Right atrium auricular region (tissue), 2 donors: Measurements from ENCODE around the gene PGAP3. TPM values are rescaled to one million over a fixed set of nuclear protein-coding genes. Genes with fewer than 3 reads are reported as not detected.

Experiments
- DNase-seq: peaks from one replicate; pipeline ENCODE4 v3.0.0-alpha.2; 2019; ENCODE audit warnings: low spot score
- H3K27ac ChIP-seq, 2 donors: fragments of 200-600 bp; sonication (generic); 1 replicate in 1 of 2; 2 replicates in 1 of 2; pipeline ENCODE4 v1.5.1; 2016 to 2019
- H3K27me3 ChIP-seq, 2 donors: fragments of 200-600 bp; sonication (generic); one replicate each; pipeline versions ENCODE4 v1.5.1 to v1.6.0; 2017 to 2019
- H3K36me3 ChIP-seq: fragments of 200-600 bp; sonication (generic); one replicate; pipeline ENCODE4 v1.5.1; 2016
- H3K4me1 ChIP-seq, 2 donors: fragments of 200-600 bp; sonication (generic); one replicate each; pipeline versions ENCODE4 v1.5.1 to v1.6.0; 2017 to 2019
- H3K4me3 ChIP-seq, 2 donors: fragments of 200-600 bp; sonication (generic); 1 replicate in 1 of 2; 2 replicates in 1 of 2; pipeline ENCODE4 v1.5.1; 2017 to 2019; ENCODE audit warnings: mild to moderate bottlenecking in 1 of 2, moderate library complexity in 1 of 2
- H3K9me3 ChIP-seq, 2 donors: fragments of 200-600 bp; sonication (generic); one replicate each; pipeline ENCODE4 v1.5.1; 2019
- total RNA-seq, 2 donors: library from RNA; depleted of rRNA; stranded (reverse); fragments of >200 nt; gene quantifications; one replicate each; pipeline ENCODE4 v1.1.0, GENCODE V29; 2016
- TF ChIP-seq, protein P1 (sequence below), 2 donors: fragments of 200-600 bp; sonication (generic); IDR thresholded peaks; one replicate each; pipeline ENCODE4 v1.5.1; 2019; ENCODE audit warnings: antibody characterized with exemption in 2 of 2

Gene PGAP3
- total RNA-seq, 2 donors from 2014 or later: 14.0 to 21.6 TPM

GRCh38 chr17:39664581-39665561 is 23.0 kb downstream of the PGAP3 start, which contains the start of gene TCAP:
TCAP (plus strand) TSS chr17:39665349; CDS start chr17:39665360, 11 bp downstream.
- TF ChIP-seq, protein P1, sequence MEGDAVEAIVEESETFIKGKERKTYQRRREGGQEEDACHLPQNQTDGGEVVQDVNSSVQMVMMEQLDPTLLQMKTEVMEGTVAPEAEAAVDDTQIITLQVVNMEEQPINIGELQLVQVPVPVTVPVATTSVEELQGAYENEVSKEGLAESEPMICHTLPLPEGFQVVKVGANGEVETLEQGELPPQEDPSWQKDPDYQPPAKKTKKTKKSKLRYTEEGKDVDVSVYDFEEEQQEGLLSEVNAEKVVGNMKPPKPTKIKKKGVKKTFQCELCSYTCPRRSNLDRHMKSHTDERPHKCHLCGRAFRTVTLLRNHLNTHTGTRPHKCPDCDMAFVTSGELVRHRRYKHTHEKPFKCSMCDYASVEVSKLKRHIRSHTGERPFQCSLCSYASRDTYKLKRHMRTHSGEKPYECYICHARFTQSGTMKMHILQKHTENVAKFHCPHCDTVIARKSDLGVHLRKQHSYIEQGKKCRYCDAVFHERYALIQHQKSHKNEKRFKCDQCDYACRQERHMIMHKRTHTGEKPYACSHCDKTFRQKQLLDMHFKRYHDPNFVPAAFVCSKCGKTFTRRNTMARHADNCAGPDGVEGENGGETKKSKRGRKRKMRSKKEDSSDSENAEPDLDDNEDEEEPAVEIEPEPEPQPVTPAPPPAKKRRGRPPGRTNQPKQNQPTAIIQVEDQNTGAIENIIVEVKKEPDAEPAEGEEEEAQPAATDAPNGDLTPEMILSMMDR (IDR thresholded peaks at IDR 0.05): no peak
- no peak for DNase-seq
- Histone ChIP-seq H3K9me3 (no peaks in the 10 kb centered on the region), H3K4me1 (peaks cover 0 to 87% of the 10 kb centered on the region in 2 donors), H3K36me3 (peaks cover 18% of the 10 kb centered on the region), H3K4me3 (peak within 1 kb of the TSS; percentile 57 to 64), H3K27me3 (no peaks in the 10 kb centered on the region), H3K27ac (peak within 1 kb of the TSS; percentile 89 to 96)

DNA sequence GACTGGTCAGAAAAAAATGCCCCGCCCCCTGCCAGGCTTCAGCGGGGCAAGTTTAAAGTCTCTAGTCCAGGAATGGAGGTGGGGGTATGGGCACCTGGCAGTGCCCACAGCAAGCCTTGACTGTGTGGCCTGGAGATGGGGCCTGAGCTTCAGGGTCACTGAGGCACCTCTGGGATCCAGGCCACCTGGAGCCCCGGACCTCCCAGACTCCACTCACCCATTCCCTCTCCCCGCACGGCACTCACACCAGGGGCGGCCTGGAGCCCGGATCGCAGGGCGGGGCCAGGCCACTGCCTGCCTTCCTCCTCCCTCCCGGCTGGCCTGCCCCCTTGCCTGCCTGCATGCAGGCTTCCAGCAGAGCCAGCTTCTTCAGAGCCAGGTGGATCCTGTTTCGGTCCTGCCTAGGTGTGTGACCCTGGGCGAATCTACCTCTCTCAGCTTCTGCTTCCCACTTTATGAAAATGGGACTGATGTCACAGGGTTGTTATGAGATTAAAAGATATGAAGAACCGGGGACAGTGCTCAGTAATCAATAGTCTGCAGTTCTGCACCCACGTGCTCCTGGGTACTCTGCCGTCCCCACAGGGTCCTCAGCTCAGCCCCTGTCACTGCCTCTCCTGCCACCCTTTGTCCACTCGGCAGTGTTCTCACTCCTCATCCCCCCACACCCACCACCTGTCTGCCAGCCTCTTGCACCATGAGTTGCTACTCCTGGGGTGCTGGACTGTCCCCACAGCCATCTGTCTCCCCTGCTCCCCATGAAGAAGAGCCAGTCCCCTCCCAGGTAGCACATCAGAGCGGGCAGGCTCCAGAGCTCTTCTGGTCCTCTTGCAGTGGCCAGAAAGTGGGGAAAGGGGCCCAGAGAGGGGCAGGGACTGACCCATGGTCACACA is 23.9 kb downstream of the PGAP3 start:
- TF ChIP-seq, protein P1 (IDR thresholded peaks at IDR 0.05): no peak
- DNase-seq: no peak
- H3K9me3 ChIP-seq: no peaks in the 10 kb centered on the region
- peaks cover 0 to 87% of the 10 kb centered on the region in 2 donors for H3K4me1 ChIP-seq
- H3K27me3 ChIP-seq: no peaks in the 10 kb centered on the region
- H3K27ac ChIP-seq: peak overlapping the region; percentile 89 to 96
- H3K4me3 ChIP-seq: peak overlapping the region; percentile 57 to 64
- peaks cover 18% of the 10 kb centered on the region for H3K36me3 ChIP-seq

GRCh38 chr17:39663340-39663687 is 24.5 kb downstream of the PGAP3 start:
- Histone ChIP-seq H3K27ac (peak overlapping the region; percentile 89 to 96), H3K4me3 (peak overlapping the region; percentile 57 to 64), H3K27me3 (no peaks in the 10 kb centered on the region), H3K9me3 (no peaks in the 10 kb centered on the region), H3K36me3 (peaks cover 21% of the 10 kb centered on the region), H3K4me1 (peaks cover 0 to 87% of the 10 kb centered on the region in 2 donors)
- DNase-seq: no peak
- TF ChIP-seq, protein P1 (IDR thresholded peaks at IDR 0.05): no peak

GRCh38 chr17:39662551-39663339 is 25.1 kb downstream of the PGAP3 start:
- H3K4me3 ChIP-seq: no peak overlapping the region
- no peaks in the 10 kb centered on the region for H3K9me3 ChIP-seq
- H3K27ac ChIP-seq: peak overlapping the region; percentile 89 to 96
- H3K36me3 ChIP-seq: peaks cover 25% of the 10 kb centered on the region
- TF ChIP-seq, protein P1 (IDR thresholded peaks at IDR 0.05): no peak
- no peak for DNase-seq
- peaks cover 0 to 85% of the 10 kb centered on the region in 2 donors for H3K4me1 ChIP-seq
- H3K27me3 ChIP-seq: no peaks in the 10 kb centered on the region
